Measurements from ENCODE around the gene RHOA. TPM values are rescaled to one million over a fixed set of nuclear protein-coding genes. Genes with fewer than 3 reads are reported as not detected.

RHOA gene
- total and polyA plus RNA-seq, 8 donors = 107 to 461 (median 357) TPM

GRCh38 chr3:49343163-49343562, 68.6 kb downstream of the RHOA start:
- Histone ChIP-seq H3K27ac (peak overlapping the region in 4 of 5 donors; percentile 8 to 99 (median 86)), H3K4me1 (peaks cover 20 to 41% (median 27%) of the 10 kb centered on the region in 4 donors), H3K36me3 (no peaks in the 10 kb centered on the region), H3K27me3 (no peaks in the 10 kb centered on the region), H3K9me3 (no peaks in the 10 kb centered on the region), H3K4me3 (no peak overlapping the region)
- TF ChIP-seq POLR2AphosphoS5 (IDR thresholded peaks at IDR 0.05) = no peak
- DNase-seq = no peak
- WGBS, 5 donors = 77 to 91% (median 87%) methylated on average over 3 of the region's 3 CpGs
- intact Hi-C loops (cut with DNase I; ENCODE audit: low total_unique reads) = no loop called here

- no peak for DNase-seq
- intact Hi-C loops (cut with DNase I; ENCODE audit: low total_unique reads) = no loop called here
- H3K27me3 ChIP-seq = no peaks in the 10 kb centered on the region
- no peaks in the 10 kb centered on the region for H3K9me3 ChIP-seq
- peak overlapping the region in 4 of 5 donors; percentile 29 to 100 (median 98) for H3K27ac ChIP-seq
- WGBS, 5 donors = 88 to 94% (median 93%) methylated on average over 6 of the region's 6 CpGs
- peaks cover 20 to 52% (median 31%) of the 10 kb centered on the region in 4 donors for H3K4me1 ChIP-seq
- TF ChIP-seq POLR2AphosphoS5 (IDR thresholded peaks at IDR 0.05) (no peak), CTCF (IDR thresholded peaks at IDR 0.05) (no peak), EP300 (IDR thresholded peaks at IDR 0.05) (no peak), POLR2A (IDR thresholded peaks at IDR 0.05) (no peak)
- H3K4me3 ChIP-seq = no peak overlapping the region
- H3K36me3 ChIP-seq = peaks cover 0 to 7% (median 5%) of the 10 kb centered on the region in 4 donors
These were observed 69.8 kb downstream of the RHOA start for GRCh38 chr3:49341996-49342395.

GRCh38 chr3:49339941-49340800, 71.6 kb downstream of the RHOA start, which contains the start of gene USP4:
Gene USP4 (minus strand): TSS chr3:49340053. CDS start chr3:49340024, 29 bp downstream.
- peak; percentile 95 to 97 for DNase-seq
- 0 to 1% (median 1%) methylated on average over 33 to 70 of the region's 70 CpGs for WGBS, 5 donors
- intact Hi-C loops (cut with DNase I; ENCODE audit: low total_unique reads) = no loop called here
- H3K9me3 ChIP-seq = no peaks in the 10 kb centered on the region
- peak within 1 kb of the TSS; percentile 85 to 95 (median 92) for H3K4me3 ChIP-seq
- TF ChIP-seq EP300 (IDR thresholded peaks at IDR 0.05) (peak; percentile 3), POLR2A (IDR thresholded peaks at IDR 0.05) (peak in 1 of 4 donors; percentile 30), POLR2AphosphoS5 (IDR thresholded peaks at IDR 0.05) (peak; percentile 77 to 96 (median 94)), CTCF (IDR thresholded peaks at IDR 0.05) (peak in 2 of 7 experiments; percentile 31 to 52)
- no peaks in the 10 kb centered on the region for H3K27me3 ChIP-seq
- peak within 1 kb of the TSS; percentile 94 to 100 (median 98) for H3K27ac ChIP-seq
- peaks cover 20 to 56% (median 36%) of the 10 kb centered on the region in 4 donors for H3K4me1 ChIP-seq
- H3K36me3 ChIP-seq = peaks cover 5 to 25% (median 21%) of the 10 kb centered on the region in 4 donors

GRCh38 chr3:49339581-49339940, 72.2 kb downstream of the RHOA start:
- no peaks in the 10 kb centered on the region for H3K27me3 ChIP-seq
- H3K4me1 ChIP-seq = peaks cover 20 to 56% (median 37%) of the 10 kb centered on the region in 4 donors
- no peaks in the 10 kb centered on the region for H3K9me3 ChIP-seq
- peak overlapping the region; percentile 85 to 95 (median 92) for H3K4me3 ChIP-seq
- no peak for TF ChIP-seq POLR2AphosphoS5 (IDR thresholded peaks at IDR 0.05)
- no peak for TF ChIP-seq EP300 (IDR thresholded peaks at IDR 0.05)
- TF ChIP-seq POLR2A (IDR thresholded peaks at IDR 0.05) = no peak
- TF ChIP-seq CTCF (IDR thresholded peaks at IDR 0.05) = no peak
- no peak for DNase-seq
- intact Hi-C loops (cut with DNase I; ENCODE audit: low total_unique reads) = no loop called here
- H3K27ac ChIP-seq = peak overlapping the region; percentile 94 to 100 (median 98)
- 0 to 2% (median 1%) methylated on average over 17 of the region's 17 CpGs for WGBS, 5 donors
- H3K36me3 ChIP-seq = peaks cover 11 to 31% (median 28%) of the 10 kb centered on the region in 4 donors
